ENCODE results near the gene BCOR. TPM values are rescaled to one million over a fixed set of nuclear protein-coding genes. Genes with fewer than 3 reads are reported as not detected.

The BCOR gene
- total RNA-seq, 1 experiment from 2014 or later: 0.68 TPM

DNA sequence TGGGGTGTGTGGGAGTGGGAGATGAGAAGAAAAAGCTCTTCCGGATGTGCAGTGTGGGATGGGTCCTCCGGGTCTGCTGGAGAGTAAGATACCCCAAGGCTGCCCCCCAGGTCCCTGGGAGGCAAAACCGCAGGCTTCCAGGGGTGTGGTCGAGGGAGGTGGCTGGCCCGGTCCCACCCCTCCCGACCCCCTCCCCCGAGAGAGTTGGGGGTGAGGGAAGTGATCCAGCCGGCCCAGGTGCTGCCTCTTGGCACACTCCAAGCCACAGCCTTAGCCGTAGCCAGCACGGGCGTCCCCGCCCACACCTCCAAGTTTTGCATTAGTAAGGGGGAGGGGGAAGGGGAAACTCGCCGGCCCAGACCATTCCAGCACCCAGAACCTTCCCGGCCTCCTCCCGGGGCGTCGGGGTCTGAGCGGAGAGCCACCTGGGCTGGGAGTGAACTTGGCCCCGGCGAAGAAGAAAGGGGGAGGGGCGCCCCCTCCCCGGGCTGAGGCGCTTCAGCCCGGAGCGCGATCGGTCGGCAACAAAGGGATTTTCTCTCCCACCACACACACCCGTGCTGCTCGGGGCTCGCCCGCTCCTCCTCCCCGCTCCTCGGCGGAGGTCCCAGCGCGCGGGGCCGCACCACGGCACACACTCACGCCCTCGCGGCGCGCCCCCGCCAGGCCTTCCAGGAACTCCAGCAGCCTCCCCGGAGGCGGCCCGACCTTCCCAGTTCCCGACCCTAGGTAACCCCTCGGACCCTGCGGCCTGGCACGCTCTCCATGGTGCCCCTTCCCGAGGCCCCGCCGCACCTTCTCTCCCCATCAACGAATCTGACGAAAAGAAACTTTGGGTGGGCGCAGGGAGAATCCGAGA is 14.4 kb downstream of the BCOR start:
- ChIA-PET CTCF (no interaction called here), POLR2A (ENCODE audit: unreplicated experiment) (no interaction called here)
- Histone ChIP-seq H3K4me3 (peak overlapping the region; percentile 39; the same call in 1 of the 2 replicates), H3F3A (ENCODE audit: insufficient read depth, low read depth) (no peaks in the 10 kb centered on the region), H3K27me3 (ENCODE audit: insufficient read depth, low read depth) (no peaks in the 10 kb centered on the region), H3K4me1 (replicated peaks; ENCODE audit: insufficient read depth) (peaks cover 10% of the 10 kb centered on the region), H3K9me2 (ENCODE audit: insufficient read depth) (no peaks in the 10 kb centered on the region), H3K79me2 (ENCODE audit: low read depth) (peaks cover 51% of the 10 kb centered on the region), H3K9me3 (ENCODE audit: insufficient read depth, low read depth) (no peaks in the 10 kb centered on the region), H2AFZ (no peak overlapping the region), H4K20me1 (ENCODE audit: insufficient read depth) (no peaks in the 10 kb centered on the region), H3K4me2 (peak overlapping the region; percentile 57), H3K36me3 (ENCODE audit: low read depth) (no peaks in the 10 kb centered on the region), H3K27ac (no peak overlapping the region)
- TF ChIP-seq, protein P1, sequence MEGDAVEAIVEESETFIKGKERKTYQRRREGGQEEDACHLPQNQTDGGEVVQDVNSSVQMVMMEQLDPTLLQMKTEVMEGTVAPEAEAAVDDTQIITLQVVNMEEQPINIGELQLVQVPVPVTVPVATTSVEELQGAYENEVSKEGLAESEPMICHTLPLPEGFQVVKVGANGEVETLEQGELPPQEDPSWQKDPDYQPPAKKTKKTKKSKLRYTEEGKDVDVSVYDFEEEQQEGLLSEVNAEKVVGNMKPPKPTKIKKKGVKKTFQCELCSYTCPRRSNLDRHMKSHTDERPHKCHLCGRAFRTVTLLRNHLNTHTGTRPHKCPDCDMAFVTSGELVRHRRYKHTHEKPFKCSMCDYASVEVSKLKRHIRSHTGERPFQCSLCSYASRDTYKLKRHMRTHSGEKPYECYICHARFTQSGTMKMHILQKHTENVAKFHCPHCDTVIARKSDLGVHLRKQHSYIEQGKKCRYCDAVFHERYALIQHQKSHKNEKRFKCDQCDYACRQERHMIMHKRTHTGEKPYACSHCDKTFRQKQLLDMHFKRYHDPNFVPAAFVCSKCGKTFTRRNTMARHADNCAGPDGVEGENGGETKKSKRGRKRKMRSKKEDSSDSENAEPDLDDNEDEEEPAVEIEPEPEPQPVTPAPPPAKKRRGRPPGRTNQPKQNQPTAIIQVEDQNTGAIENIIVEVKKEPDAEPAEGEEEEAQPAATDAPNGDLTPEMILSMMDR (conservative IDR thresholded peaks at IDR 0.05): no peak
- TF ChIP-seq EZH2 (IDR thresholded peaks at IDR 0.05; ENCODE audit: low read depth): no peak
- peak in 1 of 2 experiments; percentile 39 for DNase-seq
- intact Hi-C loops (cut with micrococcal nuclease; ENCODE audit: unreplicated experiment): no loop called here
- no TSS peak for BruUV-seq (replicated peaks)

DNA sequence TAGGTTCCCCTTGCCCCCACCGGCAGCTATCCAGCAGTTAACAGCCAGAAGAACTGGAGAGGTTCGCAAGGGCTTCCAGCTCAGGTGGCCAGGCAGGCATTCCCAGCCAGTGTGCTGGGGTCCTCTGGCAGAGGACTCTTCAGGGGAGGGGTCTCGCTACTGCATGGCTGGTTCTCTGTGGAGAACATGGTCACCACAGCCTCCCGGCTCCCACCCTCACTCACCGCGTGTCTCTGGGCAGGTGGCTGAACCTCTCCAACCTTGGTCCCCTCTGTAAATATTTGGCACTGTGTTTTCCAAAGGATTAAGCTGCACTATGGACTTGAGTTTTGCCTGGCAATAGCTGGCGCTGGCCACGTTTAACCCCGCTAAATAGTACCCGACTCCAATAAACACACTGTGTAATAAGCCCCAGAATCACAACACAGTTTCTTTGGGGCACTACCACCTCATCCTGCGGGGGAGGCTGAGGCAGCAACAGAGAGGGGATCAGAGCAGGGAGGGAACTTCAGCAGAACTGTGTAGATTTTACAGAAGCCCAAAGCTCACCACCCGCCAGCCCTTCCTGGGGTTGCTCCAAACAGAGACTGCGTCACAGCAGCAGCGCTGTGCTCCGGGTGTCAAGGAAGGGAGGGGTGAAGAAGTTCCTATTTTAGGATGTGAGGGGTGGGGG is 15.2 kb downstream of the BCOR start:
- Histone ChIP-seq H3K36me3 (ENCODE audit: low read depth) (no peaks in the 10 kb centered on the region), H3K4me2 (peak overlapping the region; percentile 57; the same call in 1 of the 2 replicates), H3K27ac (no peak overlapping the region), H3K9me2 (ENCODE audit: insufficient read depth) (no peaks in the 10 kb centered on the region), H3K27me3 (ENCODE audit: insufficient read depth, low read depth) (no peaks in the 10 kb centered on the region), H3F3A (ENCODE audit: insufficient read depth, low read depth) (no peaks in the 10 kb centered on the region), H4K20me1 (ENCODE audit: insufficient read depth) (no peaks in the 10 kb centered on the region), H3K9me3 (ENCODE audit: insufficient read depth, low read depth) (no peaks in the 10 kb centered on the region), H3K79me2 (ENCODE audit: low read depth) (peaks cover 43% of the 10 kb centered on the region), H3K4me3 (no peak overlapping the region), H3K4me1 (replicated peaks; ENCODE audit: insufficient read depth) (peaks cover 10% of the 10 kb centered on the region), H2AFZ (no peak overlapping the region)
- CTCF ChIA-PET: no interaction called here
- BruUV-seq (replicated peaks): no TSS peak
- POLR2A ChIA-PET (ENCODE audit: unreplicated experiment): no interaction called here
- intact Hi-C loops (cut with micrococcal nuclease; ENCODE audit: unreplicated experiment): no loop called here
- DNase-seq: no peak
- TF ChIP-seq, protein P1 (conservative IDR thresholded peaks at IDR 0.05): no peak
- TF ChIP-seq EZH2 (IDR thresholded peaks at IDR 0.05; ENCODE audit: low read depth): no peak

DNA sequence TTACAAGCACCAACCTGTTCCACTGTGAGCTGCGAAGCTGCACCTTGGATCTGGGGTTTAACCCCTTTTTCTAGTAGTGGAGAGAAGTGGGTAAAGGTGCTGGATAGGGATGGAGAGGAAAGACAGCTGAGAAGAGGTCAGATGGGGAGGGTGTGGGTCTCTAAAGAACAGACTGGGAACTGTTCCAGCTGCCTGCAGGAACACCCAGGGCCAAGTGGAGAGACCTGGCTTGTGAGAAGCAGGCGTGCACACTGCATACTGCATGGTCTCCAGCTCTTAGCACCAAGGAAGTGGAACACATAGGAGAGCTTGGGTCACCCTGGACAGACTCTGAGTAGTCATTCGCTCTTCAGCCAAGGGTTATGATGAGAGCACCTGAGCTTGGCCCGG is 16.1 kb downstream of the BCOR start:
- ChIA-PET POLR2A (ENCODE audit: unreplicated experiment) (no interaction called here), CTCF (no interaction called here)
- no peak overlapping the region for H3K4me2 ChIP-seq
- no TSS peak for BruUV-seq (replicated peaks)
- H3K9me2 ChIP-seq (ENCODE audit: insufficient read depth): no peaks in the 10 kb centered on the region
- H4K20me1 ChIP-seq (ENCODE audit: insufficient read depth): no peaks in the 10 kb centered on the region
- H3K27ac ChIP-seq: no peak overlapping the region
- peaks cover 34% of the 10 kb centered on the region for H3K79me2 ChIP-seq (ENCODE audit: low read depth)
- no peak for TF ChIP-seq EZH2 (IDR thresholded peaks at IDR 0.05; ENCODE audit: low read depth)
- TF ChIP-seq, protein P1 (conservative IDR thresholded peaks at IDR 0.05): no peak
- intact Hi-C loops (cut with micrococcal nuclease; ENCODE audit: unreplicated experiment): no loop called here
- H3K36me3 ChIP-seq (ENCODE audit: low read depth): no peaks in the 10 kb centered on the region
- H3K9me3 ChIP-seq (ENCODE audit: insufficient read depth, low read depth): no peaks in the 10 kb centered on the region
- H3K4me1 ChIP-seq (replicated peaks; ENCODE audit: insufficient read depth): peaks cover 10% of the 10 kb centered on the region
- H3K4me3 ChIP-seq: no peak overlapping the region
- no peaks in the 10 kb centered on the region for H3F3A ChIP-seq (ENCODE audit: insufficient read depth, low read depth)
- DNase-seq: no peak
- no peaks in the 10 kb centered on the region for H3K27me3 ChIP-seq (ENCODE audit: insufficient read depth, low read depth)
- H2AFZ ChIP-seq: no peak overlapping the region

Data from PC-9 (cell line).